Erythroblast (primary cell): Measurements from ENCODE around the gene CENPX.

Experiments
- DNase-seq, 2 experiments: peaks; one replicate each; lab custom pipeline; 2025; lab: John Stamatoyannopoulos, UW
- GATA1 ChIP-seq: IDR thresholded peaks from 2 replicates; pipeline ENCODE4 v1.6.1; 2011; ENCODE audit warnings: low read depth, mild to moderate bottlenecking, control low read depth, low read length, moderate library complexity
- POLR2A ChIP-seq: IDR thresholded peaks from 2 replicates; pipeline ENCODE4 v1.6.1; 2011; ENCODE audit warnings: mild to moderate bottlenecking, low read length

Gene CENPX

DNA sequence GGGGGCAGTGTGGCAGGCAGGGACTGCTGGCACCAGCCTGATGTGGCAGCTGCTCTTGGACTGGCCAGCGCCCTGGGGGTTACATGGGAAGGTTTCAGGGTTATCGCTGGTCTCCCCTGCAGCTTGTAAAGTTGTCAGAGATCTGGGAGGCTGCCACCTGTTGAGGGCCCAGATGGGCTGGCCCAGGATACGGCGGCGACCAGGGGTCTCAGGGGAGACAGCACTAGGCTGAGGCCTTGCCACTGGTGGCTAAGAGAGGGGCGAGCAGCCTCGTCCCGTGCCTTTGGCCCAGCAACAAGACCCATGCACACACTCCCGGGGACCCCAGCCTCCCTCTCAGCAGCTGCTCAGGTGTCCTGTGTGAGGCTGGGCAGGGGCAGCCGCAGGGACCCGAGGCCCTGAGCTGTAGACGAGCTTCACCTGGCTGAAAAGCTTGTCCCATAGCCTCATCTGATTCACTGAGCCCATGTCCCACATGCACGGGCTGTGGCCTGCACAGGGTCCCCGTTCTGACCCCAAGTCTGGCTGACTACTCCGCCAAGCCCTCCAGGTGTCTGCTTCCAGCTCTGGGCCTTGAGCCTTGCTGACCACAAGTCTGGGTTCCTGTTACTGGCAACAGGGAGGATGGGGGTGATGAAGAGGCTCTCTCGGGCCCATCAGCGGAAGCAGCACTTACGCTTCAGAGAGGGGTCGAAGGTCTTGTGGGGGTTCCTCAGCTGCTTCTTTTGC lies 36.8 kb upstream of the CENPX start:
- no peak for TF ChIP-seq GATA1
- TF ChIP-seq POLR2A, result no peak

DNA sequence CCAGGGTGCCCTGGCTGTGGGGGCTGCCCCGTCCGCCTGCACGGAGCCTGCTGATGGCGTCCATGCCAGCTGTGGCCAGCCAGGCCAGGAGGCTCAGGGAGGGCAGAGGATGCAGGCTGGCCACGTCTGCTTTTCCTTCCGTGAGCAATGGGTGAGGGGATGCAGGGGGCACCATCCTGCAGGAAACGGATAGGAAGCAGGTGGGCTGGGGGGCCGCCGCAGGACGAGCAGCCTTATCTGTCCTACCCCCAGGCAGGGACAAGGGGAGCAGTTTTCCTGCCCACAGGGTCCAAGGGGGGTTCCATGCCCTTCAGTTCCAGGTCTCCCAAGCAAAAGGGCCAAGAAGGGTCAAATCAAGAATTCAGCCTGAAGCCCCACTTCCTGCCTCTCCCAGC lies 36.2 kb upstream of the CENPX start:
- no peak for TF ChIP-seq POLR2A
- no peak for DNase-seq

More for the DNA sequence above, 36.8 kb upstream of the CENPX start:
- no peak for DNase-seq

DNA sequence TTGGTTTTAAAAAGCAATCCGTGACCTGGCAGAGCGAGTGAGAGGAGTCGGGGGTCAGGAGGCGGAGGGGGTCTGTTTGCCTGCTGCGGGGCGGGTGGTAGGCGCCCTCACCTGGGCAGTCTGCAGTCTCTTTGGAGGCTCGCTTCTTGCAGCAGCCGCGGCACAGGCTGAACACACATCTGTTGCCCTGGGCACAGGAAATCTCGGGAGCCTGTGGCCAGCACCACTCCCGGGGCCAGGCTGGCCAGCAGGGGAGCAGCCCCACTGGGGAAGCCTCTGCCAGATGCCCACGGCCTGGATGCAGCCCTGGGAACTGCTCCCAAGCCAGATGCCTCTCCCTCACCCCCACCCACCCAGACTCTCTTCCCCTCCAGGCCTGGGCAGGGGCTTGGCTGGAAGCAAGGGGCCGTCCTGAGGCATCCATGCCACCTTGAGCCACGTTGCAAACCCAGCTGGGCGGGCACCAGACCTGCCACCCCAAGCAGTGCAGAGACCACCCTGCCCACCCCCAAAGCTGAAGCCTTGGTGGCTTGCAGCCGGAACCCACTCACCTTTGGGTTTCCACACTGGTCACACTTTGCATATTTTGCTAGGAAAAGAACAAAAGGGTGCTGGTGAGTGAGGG lies 35.7 kb upstream of the CENPX start:
- TF ChIP-seq POLR2A (no peak), GATA1 (no peak)
- DNase-seq, result no peak

GRCh38 chr17:82056729-82057621 lies 34.3 kb upstream of the CENPX start:
- no peak for DNase-seq
- TF ChIP-seq POLR2A (no peak), GATA1 (no peak)

DNA sequence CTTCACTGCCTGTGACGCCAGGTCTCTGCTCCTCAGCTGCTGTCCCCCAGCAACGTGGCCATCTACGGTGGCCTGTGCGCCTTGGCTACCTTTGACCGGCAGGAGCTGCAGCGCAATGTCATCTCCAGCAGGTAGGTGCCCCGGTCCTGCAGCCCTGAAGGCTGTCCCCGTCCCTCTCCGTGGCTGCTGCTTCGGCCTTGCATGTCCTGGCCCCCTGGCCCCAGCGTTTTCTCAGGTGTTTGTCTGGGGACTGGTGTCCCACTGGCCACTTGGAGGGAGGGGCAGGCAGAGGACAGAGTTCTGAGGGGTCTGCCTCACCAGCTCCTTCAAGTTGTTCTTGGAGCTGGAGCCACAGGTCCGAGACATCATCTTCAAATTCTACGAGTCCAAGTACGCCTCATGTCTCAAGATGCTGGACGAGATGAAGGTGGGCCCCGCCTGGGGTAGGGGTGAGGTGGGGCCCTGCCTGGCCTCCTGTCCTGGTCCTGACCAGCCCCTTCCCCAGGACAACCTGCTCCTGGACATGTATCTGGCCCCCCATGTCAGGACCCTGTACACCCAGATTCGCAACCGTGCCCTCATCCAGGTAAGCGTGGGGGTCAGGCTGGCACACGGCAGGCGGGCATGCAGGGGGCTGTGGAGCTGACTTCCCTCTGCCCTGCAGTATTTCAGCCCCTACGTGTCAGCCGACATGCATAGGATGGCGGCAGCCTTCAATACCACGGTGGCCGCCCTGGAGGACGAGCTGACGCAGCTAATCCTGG lies 33.5 kb upstream of the CENPX start:
- DNase-seq, result no peak
- TF ChIP-seq POLR2A, result no peak
- TF ChIP-seq GATA1, result no peak

GRCh38 chr17:82055023-82055964 lies 32.6 kb upstream of the CENPX start:
- no peak for DNase-seq
- TF ChIP-seq POLR2A, result no peak

DNA sequence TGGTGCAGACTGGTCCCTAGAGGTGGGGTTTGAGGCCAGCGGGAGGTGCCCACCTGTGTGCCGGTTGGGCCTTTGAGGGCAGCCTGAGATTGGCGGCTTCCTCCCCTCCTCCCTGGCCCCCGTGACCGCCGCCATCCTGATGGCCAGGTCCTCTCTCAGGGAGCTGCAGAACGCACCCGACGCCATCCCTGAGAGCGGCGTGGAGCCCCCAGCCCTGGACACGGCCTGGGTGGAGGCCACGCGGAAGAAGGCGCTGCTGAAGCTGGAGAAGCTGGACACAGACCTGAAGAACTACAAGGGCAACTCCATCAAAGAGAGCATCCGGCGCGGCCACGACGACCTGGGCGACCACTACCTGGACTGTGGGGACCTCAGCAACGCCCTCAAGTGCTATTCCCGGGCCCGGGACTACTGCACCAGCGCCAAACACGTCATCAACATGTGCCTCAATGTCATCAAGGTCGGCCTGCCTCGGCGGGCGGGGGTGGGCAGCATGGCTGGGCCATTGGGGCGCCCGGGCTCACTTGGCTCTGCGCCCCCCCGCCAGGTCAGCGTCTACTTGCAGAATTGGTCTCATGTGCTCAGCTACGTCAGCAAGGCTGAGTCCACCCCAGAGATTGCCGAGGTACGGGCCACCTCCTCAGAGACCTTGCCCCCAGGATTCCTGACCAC lies 31.8 kb upstream of the CENPX start:
- DNase-seq, result no peak
- TF ChIP-seq GATA1 (no peak), POLR2A (no peak)

DNA sequence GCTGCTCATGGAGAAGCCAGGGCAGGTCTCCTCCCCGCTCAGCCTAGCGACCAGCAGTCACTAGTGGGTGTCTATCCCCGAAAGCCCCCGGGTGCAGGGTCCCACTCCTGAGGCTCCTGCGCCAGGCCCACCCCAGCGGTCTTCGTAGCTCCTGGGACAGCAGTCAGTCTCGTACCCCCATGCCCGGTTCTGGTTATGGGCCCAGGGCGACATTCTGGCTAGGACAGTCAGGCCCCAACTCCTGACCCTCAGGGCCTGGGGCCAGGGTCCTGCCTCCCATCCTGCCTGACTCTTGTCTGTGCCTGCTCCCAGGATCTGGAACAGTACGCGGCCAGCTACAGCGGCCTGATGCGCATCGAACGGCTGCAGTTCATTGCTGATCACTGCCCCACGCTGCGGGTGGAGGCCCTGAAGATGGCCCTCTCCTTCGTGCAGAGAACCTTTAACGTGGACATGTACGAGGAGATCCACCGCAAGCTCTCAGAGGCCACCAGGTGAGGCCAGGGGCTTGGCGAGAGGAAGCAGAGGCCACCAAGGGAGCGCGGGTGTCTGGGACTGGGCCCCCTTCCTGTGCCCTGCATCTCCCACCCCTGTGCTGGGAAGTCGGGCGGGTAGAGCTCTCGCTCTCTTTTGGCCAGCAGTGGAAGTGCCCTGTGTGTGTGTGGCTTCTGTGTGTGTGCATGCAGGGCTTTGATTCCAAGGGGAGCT lies 31.0 kb upstream of the CENPX start:
- TF ChIP-seq POLR2A (no peak), GATA1 (no peak)
- no peak for DNase-seq

- no peak for DNase-seq
- TF ChIP-seq GATA1 (no peak), POLR2A (no peak)
Observed at GRCh38 chr17:82053130-82053529, 30.5 kb upstream of the CENPX start.

DNA sequence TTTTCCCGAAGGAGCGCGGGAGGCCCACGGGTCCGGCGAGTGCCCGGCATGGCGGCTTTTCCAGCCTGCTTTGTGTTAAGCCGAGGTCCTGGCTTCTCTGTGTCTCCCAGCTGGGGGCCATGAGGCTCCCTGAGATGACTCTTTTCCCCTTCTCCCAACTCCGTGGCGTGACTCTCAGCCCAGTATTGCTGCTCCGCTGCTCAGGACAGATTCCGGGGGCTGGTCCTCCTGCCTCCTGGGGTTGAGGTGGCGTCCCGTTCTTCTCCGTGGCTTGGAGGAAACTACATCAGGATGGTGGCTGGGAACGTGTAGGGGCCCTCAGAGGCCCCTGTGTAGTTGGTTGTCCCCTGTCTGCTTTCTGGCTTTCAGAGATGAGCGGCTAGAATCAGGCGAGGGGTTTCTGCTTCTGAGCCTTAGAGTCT lies 30.0 kb upstream of the CENPX start:
- DNase-seq, result no peak
- TF ChIP-seq POLR2A, result no peak
- no peak for TF ChIP-seq GATA1
